Gastroesophageal sphincter (tissue), 3 donors: ENCODE results near the gene SPAG16.
"Not testable (repeated sequence)": the region's sequence is repeated elsewhere in the genome, so short reads cannot be mapped to it uniquely, and the experiment has no call there.

Experiments used
- POLR2A ChIP-seq, 2 donors: fragments of 450-650 bp; IDR thresholded peaks; one replicate each; pipeline ENCODE4 v1.6.1; 2017; ENCODE audit warnings: antibody characterized with exemption in 2 of 2, mild to moderate bottlenecking in 2 of 2, moderate library complexity in 1 of 2
- TF ChIP-seq, protein P1 (sequence below), 4 experiments: fragments of 200-600 bp in 2 of 4; fragments of 450-650 bp in 2 of 4; sonication (generic) in 1 of 4; IDR thresholded peaks; one replicate each; pipeline ENCODE4 v1.5.1; 2017 to 2019; ENCODE audit warnings: antibody characterized with exemption in 4 of 4, mild to moderate bottlenecking in 2 of 4, moderate library complexity in 2 of 4

GRCh38 chr2:213277134-213277533 is 7.1 kb upstream of the SPAG16 start:
- not testable (repeated sequence) for TF ChIP-seq POLR2A (IDR thresholded peaks at IDR 0.05)
- TF ChIP-seq, protein P1, sequence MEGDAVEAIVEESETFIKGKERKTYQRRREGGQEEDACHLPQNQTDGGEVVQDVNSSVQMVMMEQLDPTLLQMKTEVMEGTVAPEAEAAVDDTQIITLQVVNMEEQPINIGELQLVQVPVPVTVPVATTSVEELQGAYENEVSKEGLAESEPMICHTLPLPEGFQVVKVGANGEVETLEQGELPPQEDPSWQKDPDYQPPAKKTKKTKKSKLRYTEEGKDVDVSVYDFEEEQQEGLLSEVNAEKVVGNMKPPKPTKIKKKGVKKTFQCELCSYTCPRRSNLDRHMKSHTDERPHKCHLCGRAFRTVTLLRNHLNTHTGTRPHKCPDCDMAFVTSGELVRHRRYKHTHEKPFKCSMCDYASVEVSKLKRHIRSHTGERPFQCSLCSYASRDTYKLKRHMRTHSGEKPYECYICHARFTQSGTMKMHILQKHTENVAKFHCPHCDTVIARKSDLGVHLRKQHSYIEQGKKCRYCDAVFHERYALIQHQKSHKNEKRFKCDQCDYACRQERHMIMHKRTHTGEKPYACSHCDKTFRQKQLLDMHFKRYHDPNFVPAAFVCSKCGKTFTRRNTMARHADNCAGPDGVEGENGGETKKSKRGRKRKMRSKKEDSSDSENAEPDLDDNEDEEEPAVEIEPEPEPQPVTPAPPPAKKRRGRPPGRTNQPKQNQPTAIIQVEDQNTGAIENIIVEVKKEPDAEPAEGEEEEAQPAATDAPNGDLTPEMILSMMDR (IDR thresholded peaks at IDR 0.05) = not testable (repeated sequence)
